DND-41 (cell line): Measurements from ENCODE around the gene MCRS1.

Source experiments
- ATAC-seq: fragments of 200-7000 bp; cut with Tn5 transposase; 3 replicates; pipeline ENCODE4 v1.9.1; 2021; ENCODE audit warnings: low read depth; ENCODE audit not compliant: insufficient read depth
- DNase-seq: peaks from one replicate; pipeline ENCODE4 v3.0.0-alpha.2; 2020
- H2AFZ ChIP-seq: 2 replicates; pipeline ENCODE4 v1.6.0; 2012; ENCODE audit warnings: low read depth, low read length
- H3K27ac ChIP-seq: 2 replicates; pipeline ENCODE4 v1.5.1; 2012; ENCODE audit warnings: low read length, inconsistent platforms
- H3K27me3 ChIP-seq: fragments of 200-600 bp; sonication (generic); 2 replicates; pipeline ENCODE4 v1.6.0; 2012; ENCODE audit warnings: low read length, mild to moderate bottlenecking, inconsistent platforms; ENCODE audit not compliant: insufficient read depth, poor library complexity
- H3K36me3 ChIP-seq: 2 replicates; pipeline ENCODE4 v1.5.1; 2012; ENCODE audit warnings: low read length, inconsistent platforms; ENCODE audit not compliant: insufficient read depth
- H3K4me1 ChIP-seq: 2 replicates; pipeline ENCODE4 v1.5.1; 2012; ENCODE audit warnings: mild to moderate bottlenecking, low read length; ENCODE audit not compliant: insufficient read depth
- H3K4me2 ChIP-seq: 2 replicates; pipeline ENCODE4 v1.6.0; 2012; ENCODE audit warnings: mild to moderate bottlenecking, moderate library complexity, low read length, inconsistent platforms; ENCODE audit not compliant: insufficient read depth
- H3K4me3 ChIP-seq, 2 experiments: fragments of 200-600 bp in 1 of 2; shearing (Covaris generic) in 1 of 2; 2 replicates each; pipeline ENCODE4 v1.5.1; 2012 to 2016; ENCODE audit warnings: inconsistent platforms in 2 of 2, low read length in 2 of 2, mild to moderate bottlenecking in 2 of 2, low read depth in 1 of 2, moderate library complexity in 1 of 2
- H3K79me2 ChIP-seq: 2 replicates; pipeline ENCODE4 v1.6.0; 2012; ENCODE audit warnings: low read length, inconsistent platforms; ENCODE audit not compliant: insufficient read depth
- H3K9ac ChIP-seq: 2 replicates; pipeline ENCODE4 v1.6.0; 2012; ENCODE audit warnings: low read depth, mild to moderate bottlenecking, inconsistent platforms, low read length, moderate library complexity
- H3K9me3 ChIP-seq: 2 replicates; pipeline ENCODE4 v1.5.1; 2012; ENCODE audit warnings: low read length, moderate library complexity, mild to moderate bottlenecking, inconsistent platforms; ENCODE audit not compliant: insufficient read depth, severe bottlenecking
- H4K20me1 ChIP-seq: 2 replicates; pipeline ENCODE4 v1.6.0; 2012; ENCODE audit warnings: low read length; ENCODE audit not compliant: insufficient read depth
- CTCF ChIP-seq: IDR thresholded peaks from 2 replicates; pipeline ENCODE4 v1.5.1; 2012; ENCODE audit warnings: borderline replicate concordance, low read length, moderate library complexity, mild to moderate bottlenecking; ENCODE audit not compliant: poor library complexity, severe bottlenecking; ENCODE audit errors: extremely low read depth
- EZH2 ChIP-seq: IDR thresholded peaks from 3 replicates; pipeline ENCODE4 v1.6.1; 2012; ENCODE audit warnings: borderline replicate concordance, low read depth, mild to moderate bottlenecking, moderate library complexity, low read length, inconsistent platforms; ENCODE audit not compliant: severe bottlenecking

MCRS1 gene

GRCh38 chr12:49550693-49551252, 17.2 kb downstream of the MCRS1 start:
- peaks cover 3% of the 10 kb centered on the region for H3K27me3 ChIP-seq
- DNase-seq (no peak), ATAC-seq (no peak)
- H2AFZ ChIP-seq = no peak overlapping the region
- H3K9me3 ChIP-seq = no peaks in the 10 kb centered on the region
- no peak overlapping the region for H3K4me3 ChIP-seq
- no peaks in the 10 kb centered on the region for H3K4me1 ChIP-seq
- H3K36me3 ChIP-seq = no peaks in the 10 kb centered on the region
- H3K79me2 ChIP-seq = no peaks in the 10 kb centered on the region
- H3K27ac ChIP-seq = no peak overlapping the region
- H3K4me2 ChIP-seq = no peak overlapping the region
- no peaks in the 10 kb centered on the region for H4K20me1 ChIP-seq
- TF ChIP-seq CTCF = no peak
- no peak for TF ChIP-seq EZH2
- H3K9ac ChIP-seq = no peak overlapping the region

- H3K4me1 ChIP-seq = no peaks in the 10 kb centered on the region
- DNase-seq (no peak), ATAC-seq (no peak)
- H3K27ac ChIP-seq = no peak overlapping the region
- no peak for TF ChIP-seq EZH2
- no peak for TF ChIP-seq CTCF
- H3K9ac ChIP-seq = no peak overlapping the region
- no peaks in the 10 kb centered on the region for H3K9me3 ChIP-seq
- no peaks in the 10 kb centered on the region for H4K20me1 ChIP-seq
- no peaks in the 10 kb centered on the region for H3K36me3 ChIP-seq
- no peak overlapping the region for H3K4me3 ChIP-seq
- peaks cover 3% of the 10 kb centered on the region for H3K27me3 ChIP-seq
- no peaks in the 10 kb centered on the region for H3K79me2 ChIP-seq
- no peak overlapping the region for H3K4me2 ChIP-seq
- H2AFZ ChIP-seq = no peak overlapping the region
Observed at GRCh38 chr12:49549735-49550692, 17.9 kb downstream of the MCRS1 start.

- Histone ChIP-seq H4K20me1 (no peaks in the 10 kb centered on the region), H2AFZ (no peak overlapping the region), H3K27ac (no peak overlapping the region), H3K4me2 (no peak overlapping the region), H3K9ac (no peak overlapping the region), H3K36me3 (no peaks in the 10 kb centered on the region), H3K9me3 (no peaks in the 10 kb centered on the region), H3K4me1 (no peaks in the 10 kb centered on the region), H3K79me2 (no peaks in the 10 kb centered on the region), H3K4me3 (no peak overlapping the region), H3K27me3 (peaks cover 3% of the 10 kb centered on the region)
- TF ChIP-seq CTCF (no peak), EZH2 (no peak)
- no peak for ATAC-seq
- no peak for DNase-seq
Observed at GRCh38 chr12:49548822-49549648, 18.9 kb downstream of the MCRS1 start.
